Neural cell (in vitro differentiated cells): ENCODE data around the gene CAPN10. TPM values are rescaled to one million over a fixed set of nuclear protein-coding genes. Genes with fewer than 3 reads are reported as not detected.

Experiments used
- H2AFZ ChIP-seq: fragments of 200-600, 300-800 bp; sonication (generic), shearing (Covaris generic); 2 replicates; pipeline ENCODE4 v1.6.0; 2014; ENCODE audit warnings: low read depth, mild to moderate bottlenecking, antibody characterized with exemption, low read length, moderate library complexity
- H3F3A ChIP-seq: fragments of 200-600 bp; shearing (Covaris generic); 2 replicates; pipeline ENCODE4 v1.6.1; 2016; ENCODE audit warnings: mild to moderate bottlenecking, moderate library complexity, mixed read lengths, antibody characterized with exemption, low read length; ENCODE audit not compliant: insufficient read depth, poor library complexity, severe bottlenecking
- H3K27ac ChIP-seq: fragments of 200-600, 300-800 bp; sonication (generic), shearing (Covaris generic); 2 replicates; pipeline ENCODE4 v1.5.1; 2014; ENCODE audit warnings: mild to moderate bottlenecking, low read length, moderate library complexity
- H3K27me3 ChIP-seq: fragments of 300-800, 200-600 bp; sonication (generic), shearing (Covaris generic); 2 replicates; pipeline ENCODE4 v1.6.0; 2014; ENCODE audit warnings: mild to moderate bottlenecking, low read depth, low read length, moderate library complexity; ENCODE audit not compliant: insufficient read depth
- H3K36me3 ChIP-seq: fragments of 300-800, 200-600 bp; sonication (generic), shearing (Covaris generic); 2 replicates; pipeline ENCODE4 v1.5.1; 2014; ENCODE audit warnings: mild to moderate bottlenecking, antibody characterized with exemption, low read length, moderate library complexity; ENCODE audit not compliant: insufficient read depth
- H3K4me2 ChIP-seq: fragments of 300-800, 200-600 bp; sonication (generic), shearing (Covaris generic); 2 replicates; pipeline ENCODE4 v1.6.0; 2014; ENCODE audit warnings: mild to moderate bottlenecking, low read length
- H3K4me3 ChIP-seq: fragments of 300-800, 200-600 bp; sonication (generic), shearing (Covaris generic); 2 replicates; pipeline ENCODE4 v1.5.1; 2014; ENCODE audit warnings: mild to moderate bottlenecking, low read length, moderate library complexity
- H3K79me2 ChIP-seq: fragments of 200-600 bp; shearing (Covaris generic); replicated peaks from 2 replicates; pipeline ENCODE4 v1.6.0; 2014; ENCODE audit warnings: mild to moderate bottlenecking, low read length, moderate library complexity; ENCODE audit not compliant: insufficient read depth
- H3K9ac ChIP-seq: fragments of 300-800, 200-600 bp; sonication (generic), shearing (Covaris generic); 2 replicates; pipeline ENCODE4 v1.6.1; 2016; ENCODE audit warnings: mild to moderate bottlenecking, low read length, mixed read lengths
- H3K9me2 ChIP-seq: fragments of 200-600 bp; shearing (Covaris generic); 2 replicates; pipeline ENCODE4 v1.6.1; 2016; ENCODE audit warnings: mild to moderate bottlenecking, low read length, mixed read lengths; ENCODE audit not compliant: insufficient read depth
- H3K9me3 ChIP-seq: fragments of 200-600, 300-800 bp; sonication (generic), shearing (Covaris generic); 2 replicates; pipeline ENCODE4 v1.6.1; 2016; ENCODE audit warnings: mild to moderate bottlenecking, mixed run types, low read length, moderate library complexity, mixed read lengths
- H4K20me1 ChIP-seq: fragments of 200-600 bp; shearing (Covaris generic); 2 replicates; pipeline ENCODE4 v1.6.1; 2016; ENCODE audit warnings: mild to moderate bottlenecking, mixed run types; ENCODE audit not compliant: insufficient read depth
- CTCF ChIP-seq: fragments of 450-650 bp; IDR thresholded peaks from 2 replicates; pipeline ENCODE4 v1.5.1; 2014; ENCODE audit warnings: antibody characterized with exemption, mild to moderate bottlenecking, moderate library complexity; ENCODE audit not compliant: poor library complexity, severe bottlenecking
- EP300 ChIP-seq: fragments of 450-650 bp; conservative IDR thresholded peaks from 2 replicates; pipeline ENCODE4 v1.6.1; 2014; ENCODE audit warnings: antibody characterized with exemption, mild to moderate bottlenecking, moderate library complexity; ENCODE audit not compliant: poor library complexity, severe bottlenecking
- EZH2 ChIP-seq: fragments of 200-600, 300-800 bp; shearing (Covaris generic), sonication (generic); IDR thresholded peaks from 2 replicates; pipeline ENCODE4 v1.6.1; 2014; ENCODE audit warnings: antibody characterized with exemption, low read length, borderline replicate concordance, mild to moderate bottlenecking; ENCODE audit not compliant: insufficient read depth, poor library complexity, severe bottlenecking
- MXI1 ChIP-seq: fragments of 450-650 bp; conservative IDR thresholded peaks from 2 replicates; pipeline ENCODE4 v1.6.1; 2014; ENCODE audit warnings: antibody characterized with exemption, mild to moderate bottlenecking; ENCODE audit not compliant: poor library complexity, severe bottlenecking
- POLR2AphosphoS5 ChIP-seq: IDR thresholded peaks from 2 replicates; pipeline ENCODE4 v1.6.1; 2012
- RAD21 ChIP-seq: fragments of 450-650 bp; conservative IDR thresholded peaks from 2 replicates; pipeline ENCODE4 v1.6.1; 2014; ENCODE audit warnings: antibody characterized with exemption, mild to moderate bottlenecking, moderate library complexity
- REST ChIP-seq: IDR thresholded peaks from 2 replicates; pipeline ENCODE4 v1.6.1; 2012; ENCODE audit warnings: borderline replicate concordance
- SMC3 ChIP-seq: fragments of 450-650 bp; conservative IDR thresholded peaks from 2 replicates; pipeline ENCODE4 v1.6.1; 2014; ENCODE audit warnings: antibody characterized with exemption, mild to moderate bottlenecking, moderate library complexity; ENCODE audit not compliant: poor library complexity
- TAF1 ChIP-seq: IDR thresholded peaks from 2 replicates; pipeline ENCODE4 v1.6.1; 2012; ENCODE audit warnings: low read depth
- polyA plus RNA-seq: library from polyadenylated mRNA; depleted of rRNA; stranded (reverse); fragments of >200 nt; gene quantifications from 2 replicates; pipeline ENCODE4 v1.2.3, GENCODE V29; 2014

The CAPN10 gene
- polyA plus RNA-seq, 1 donor from 2014 or later = 120 TPM

- Histone ChIP-seq H3K9ac (no peak overlapping the region), H3F3A (no peaks in the 10 kb centered on the region), H3K27ac (no peak overlapping the region), H3K27me3 (no peaks in the 10 kb centered on the region), H3K4me3 (no peak overlapping the region), H3K4me2 (no peak overlapping the region), H3K36me3 (no peaks in the 10 kb centered on the region), H3K9me2 (no peaks in the 10 kb centered on the region), H4K20me1 (no peaks in the 10 kb centered on the region), H3K79me2 (no peaks in the 10 kb centered on the region), H3K9me3 (no peaks in the 10 kb centered on the region), H2AFZ (no peak overlapping the region)
- TF ChIP-seq SMC3 (peak; percentile 23), EZH2 (no peak), EP300 (no peak), RAD21 (peak; percentile 32), MXI1 (no peak), TAF1 (no peak), REST (no peak), CTCF (peak; percentile 34), POLR2AphosphoS5 (no peak)
Measured at GRCh38 chr2:240595381-240596079, 9.0 kb downstream of the CAPN10 start.

GRCh38 chr2:240596080-240596460, 9.5 kb downstream of the CAPN10 start:
- no peak overlapping the region for H3K4me2 ChIP-seq
- no peaks in the 10 kb centered on the region for H3K79me2 ChIP-seq
- no peaks in the 10 kb centered on the region for H3K36me3 ChIP-seq
- H4K20me1 ChIP-seq = no peaks in the 10 kb centered on the region
- H3K9me3 ChIP-seq = no peaks in the 10 kb centered on the region
- H3K9ac ChIP-seq = no peak overlapping the region
- no peak overlapping the region for H3K4me3 ChIP-seq
- H3K9me2 ChIP-seq = no peaks in the 10 kb centered on the region
- H3F3A ChIP-seq = no peaks in the 10 kb centered on the region
- H3K27me3 ChIP-seq = no peaks in the 10 kb centered on the region
- no peak overlapping the region for H3K27ac ChIP-seq
- H2AFZ ChIP-seq = no peak overlapping the region
- TF ChIP-seq EZH2 = no peak
- no peak for TF ChIP-seq MXI1
- no peak for TF ChIP-seq RAD21
- no peak for TF ChIP-seq SMC3
- no peak for TF ChIP-seq EP300
- TF ChIP-seq TAF1 = no peak
- TF ChIP-seq CTCF = no peak
- no peak for TF ChIP-seq REST
